ENCODE results near the gene SLC9A3. TPM values are rescaled to one million over a fixed set of nuclear protein-coding genes. Genes with fewer than 3 reads are reported as not detected.

SLC9A3 gene
- total and polyA plus RNA-seq, 2 of the 13 experiments (the other 11 are each of a cell fraction or from before 2014, with no cell fraction given) = 1.5 to 1.8 TPM

- H3K36me3 ChIP-seq (replicated peaks in 1 of 2; ENCODE audit: control insufficient read depth in 1 of 2, insufficient read depth in 2 of 2, low read length in 2 of 2) = no peaks in the 10 kb centered on the region
- POLR2A ChIA-PET = no interaction called here
- peaks cover 11% of the 10 kb centered on the region for H3K4me1 ChIP-seq (ENCODE audit: insufficient read depth, low read length)
- TF ChIP-seq ZNF800 (CRISPR knock-in tag; IDR thresholded peaks at IDR 0.05) (no peak), NPAS2 (CRISPR knock-in tag; IDR thresholded peaks at IDR 0.05; ENCODE audit: borderline replicate concordance) (no peak), NFATC3 (CRISPR knock-in tag; IDR thresholded peaks at IDR 0.05) (no peak), NR2F2 (IDR thresholded peaks at IDR 0.05; ENCODE audit: borderline replicate concordance, low read depth) (no peak), ZKSCAN5 (CRISPR knock-in tag; IDR thresholded peaks at IDR 0.05) (no peak), ZNF850 (CRISPR knock-in tag; conservative IDR thresholded peaks at IDR 0.05) (no peak)
- H3K4me3 ChIP-seq (replicated peaks in 1 of 3; ENCODE audit: insufficient read depth in 1 of 3, low read depth in 2 of 3, low read length in 3 of 3) = no peak overlapping the region
- no peak for ATAC-seq
- intact Hi-C loops (cut with micrococcal nuclease; ENCODE audit: unreplicated experiment) (no loop called here), in situ Hi-C loops (cut with HindIII; ENCODE audit: extremely low pct_ligation_motif_present, low pct_unique_long_range_greater_than_20kb) (no loop called here)
- 19% methylated on average over 2 of the region's 2 CpGs for WGBS (ENCODE audit: low lambda C conversion rate)
- no peak overlapping the region for H3K4me2 ChIP-seq (ENCODE audit: low read depth, low read length)
- BruUV-seq (replicated peaks) = no TSS peak
- no peak for DNase-seq (ENCODE audit: low spot score)
- H3K9ac ChIP-seq (ENCODE audit: insufficient read depth, low read depth, low read length) = no peak overlapping the region
- no peak for FAIRE-seq
- no peaks in the 10 kb centered on the region for H3K79me2 ChIP-seq (ENCODE audit: insufficient read depth, low read length)
- no peak overlapping the region for H3K27ac ChIP-seq (ENCODE audit: extremely low read length, insufficient read depth, low read length)
- no peak overlapping the region for H2AFZ ChIP-seq (ENCODE audit: low read length)
- H4K20me1 ChIP-seq (ENCODE audit: insufficient read depth, low read length) = no peaks in the 10 kb centered on the region
- H3K9me3 ChIP-seq (ENCODE audit: low read length) = no peaks in the 10 kb centered on the region
- CTCF ChIA-PET (ENCODE audit: low intra/inter-chr PET ratio, low total read pairs) = no interaction called here
- H3K27me3 ChIP-seq (ENCODE audit: control insufficient read depth in 1 of 2, insufficient read depth in 2 of 2, low read length in 2 of 2) = peaks cover 10 to 36% of the 10 kb centered on the region in 2 experiments; a peak in 4 of 5 replicates
These were observed 25.0 kb upstream of the SLC9A3 start for GRCh38 chr5:549229-549628.

GRCh38 chr5:548256-548655, 24.0 kb upstream of the SLC9A3 start:
- in situ Hi-C loops (cut with HindIII; ENCODE audit: extremely low pct_ligation_motif_present, low pct_unique_long_range_greater_than_20kb) = no loop called here
- Histone ChIP-seq H3K9ac (ENCODE audit: insufficient read depth, low read depth, low read length) (no peak overlapping the region), H3K79me2 (ENCODE audit: insufficient read depth, low read length) (no peaks in the 10 kb centered on the region), H3K4me2 (ENCODE audit: low read depth, low read length) (no peak overlapping the region), H3K27ac (ENCODE audit: extremely low read length, insufficient read depth, low read length) (no peak overlapping the region), H3K4me3 (replicated peaks in 1 of 3; ENCODE audit: insufficient read depth in 1 of 3, low read depth in 2 of 3, low read length in 3 of 3) (no peak overlapping the region), H2AFZ (ENCODE audit: low read length) (no peak overlapping the region), H3K9me3 (ENCODE audit: low read length) (no peaks in the 10 kb centered on the region), H3K4me1 (ENCODE audit: insufficient read depth, low read length) (peaks cover 11% of the 10 kb centered on the region), H3K27me3 (ENCODE audit: control insufficient read depth in 1 of 2, insufficient read depth in 2 of 2, low read length in 2 of 2) (peaks cover 11 to 43% of the 10 kb centered on the region in 2 experiments; a peak in 4 of 5 replicates), H4K20me1 (ENCODE audit: insufficient read depth, low read length) (no peaks in the 10 kb centered on the region), H3K36me3 (replicated peaks in 1 of 2; ENCODE audit: control insufficient read depth in 1 of 2, insufficient read depth in 2 of 2, low read length in 2 of 2) (no peaks in the 10 kb centered on the region)
- no TSS peak for BruUV-seq (replicated peaks)
- no peak for ATAC-seq
- POLR2A ChIA-PET = no interaction called here
- 25% methylated on average over 6 of the region's 10 CpGs for WGBS (ENCODE audit: low lambda C conversion rate)
- CTCF ChIA-PET (ENCODE audit: low intra/inter-chr PET ratio, low total read pairs) = no interaction called here
- no peak for FAIRE-seq
- no peak for DNase-seq (ENCODE audit: low spot score)
- no peak for TF ChIP-seq TBX3 (IDR thresholded peaks at IDR 0.05; ENCODE audit: borderline replicate concordance)
- intact Hi-C loops (cut with micrococcal nuclease; ENCODE audit: unreplicated experiment) = no loop called here

Measured in HepG2 (cell line).